Measurements from ENCODE around the gene NOP9.
A peak's percentile ranks its signal among the peaks of the same experiment; 100 is the strongest.
"Not testable (repeated sequence)": the region's sequence is repeated elsewhere in the genome, so short reads cannot be mapped to it uniquely, and the experiment has no call there.

NOP9 gene

DNA sequence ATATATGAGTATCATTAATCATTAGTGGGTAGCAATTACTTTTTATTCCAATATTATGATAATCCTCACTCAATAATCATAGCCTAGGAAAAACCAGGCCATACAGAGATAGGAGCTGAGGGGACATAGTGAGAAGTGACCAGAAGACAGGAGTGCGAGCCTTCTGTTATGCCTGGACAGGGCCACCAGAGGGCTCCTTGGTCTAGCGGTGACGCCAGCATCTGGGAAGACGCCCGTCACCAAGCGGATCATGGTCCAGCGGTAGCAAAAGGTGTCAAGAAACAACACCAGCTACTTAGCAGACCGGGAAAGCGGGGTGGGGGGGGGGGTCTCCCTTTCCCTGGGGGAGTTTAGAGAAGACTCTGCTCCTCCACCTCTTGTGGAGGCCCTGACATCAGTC, 28.3 kb downstream of the NOP9 start:
- not testable (repeated sequence) for H2AFZ ChIP-seq (ENCODE audit: low read length); H3K36me3 ChIP-seq (ENCODE audit: insufficient read depth, low read length); H3K9me2 ChIP-seq (ENCODE audit: low read depth, low read length); H3K4me3 ChIP-seq (ENCODE audit: low read depth, low read length, poor library complexity, severe bottlenecking); H3F3A ChIP-seq (ENCODE audit: insufficient read depth, low read length); H3K79me2 ChIP-seq (ENCODE audit: insufficient read depth, low read length); H3K9me3 ChIP-seq (ENCODE audit: low read length); H3K4me2 ChIP-seq (ENCODE audit: low read length); H4K20me1 ChIP-seq (ENCODE audit: insufficient read depth, low read length); H3K27ac ChIP-seq (ENCODE audit: low read depth, low read length, poor library complexity, severe bottlenecking); H3K9ac ChIP-seq (ENCODE audit: low read length)
- peaks cover 13% of the 10 kb centered on the region for H3K4me1 ChIP-seq (ENCODE audit: insufficient read depth, low read length, severe bottlenecking)
- H3K27me3 ChIP-seq (ENCODE audit: insufficient read depth, low read length) = peaks cover 10% of the 10 kb centered on the region; the same call in 1 of the 2 replicates
- TF ChIP-seq, protein P1, sequence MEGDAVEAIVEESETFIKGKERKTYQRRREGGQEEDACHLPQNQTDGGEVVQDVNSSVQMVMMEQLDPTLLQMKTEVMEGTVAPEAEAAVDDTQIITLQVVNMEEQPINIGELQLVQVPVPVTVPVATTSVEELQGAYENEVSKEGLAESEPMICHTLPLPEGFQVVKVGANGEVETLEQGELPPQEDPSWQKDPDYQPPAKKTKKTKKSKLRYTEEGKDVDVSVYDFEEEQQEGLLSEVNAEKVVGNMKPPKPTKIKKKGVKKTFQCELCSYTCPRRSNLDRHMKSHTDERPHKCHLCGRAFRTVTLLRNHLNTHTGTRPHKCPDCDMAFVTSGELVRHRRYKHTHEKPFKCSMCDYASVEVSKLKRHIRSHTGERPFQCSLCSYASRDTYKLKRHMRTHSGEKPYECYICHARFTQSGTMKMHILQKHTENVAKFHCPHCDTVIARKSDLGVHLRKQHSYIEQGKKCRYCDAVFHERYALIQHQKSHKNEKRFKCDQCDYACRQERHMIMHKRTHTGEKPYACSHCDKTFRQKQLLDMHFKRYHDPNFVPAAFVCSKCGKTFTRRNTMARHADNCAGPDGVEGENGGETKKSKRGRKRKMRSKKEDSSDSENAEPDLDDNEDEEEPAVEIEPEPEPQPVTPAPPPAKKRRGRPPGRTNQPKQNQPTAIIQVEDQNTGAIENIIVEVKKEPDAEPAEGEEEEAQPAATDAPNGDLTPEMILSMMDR (IDR thresholded peaks at IDR 0.05; ENCODE audit: low read length) = peak; percentile 31

DNA sequence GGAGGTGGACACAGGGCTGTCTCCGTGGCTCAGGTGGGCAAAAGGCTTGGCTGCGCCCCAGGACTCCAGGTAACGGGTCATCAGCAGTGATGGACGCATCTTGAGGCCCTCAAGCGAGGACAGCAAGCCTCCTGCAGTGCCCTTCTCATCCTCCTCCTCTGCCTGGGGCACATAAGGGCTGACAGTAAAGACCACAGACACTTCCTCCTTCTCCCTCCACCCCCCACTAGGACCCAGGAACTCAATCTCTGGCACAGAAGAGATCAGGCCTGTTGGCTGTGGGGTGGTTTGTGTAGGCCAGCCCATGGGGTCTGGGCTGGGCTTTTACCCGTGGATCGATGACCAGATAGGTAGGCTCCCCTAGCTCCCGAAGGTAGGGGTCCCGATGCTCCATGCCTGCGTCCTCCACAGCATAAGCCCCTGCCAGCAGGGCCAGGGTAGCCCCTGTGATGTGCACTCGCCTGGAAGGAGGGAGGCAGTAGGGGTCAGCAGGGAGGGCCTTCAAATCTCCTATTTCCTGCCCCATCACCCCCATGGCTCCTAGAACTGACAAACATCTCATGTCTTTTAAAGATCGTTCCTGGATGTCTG, 29.5 kb downstream of the NOP9 start:
- Histone ChIP-seq H3K4me3 (ENCODE audit: low read depth, low read length, poor library complexity, severe bottlenecking) (no peak overlapping the region), H3K79me2 (ENCODE audit: insufficient read depth, low read length) (no peaks in the 10 kb centered on the region), H3K4me1 (ENCODE audit: insufficient read depth, low read length, severe bottlenecking) (peaks cover 23% of the 10 kb centered on the region), H3K9me3 (ENCODE audit: low read length) (no peaks in the 10 kb centered on the region), H3K9me2 (ENCODE audit: low read depth, low read length) (no peaks in the 10 kb centered on the region), H3K9ac (ENCODE audit: low read length) (no peak overlapping the region), H4K20me1 (ENCODE audit: insufficient read depth, low read length) (no peaks in the 10 kb centered on the region), H2AFZ (ENCODE audit: low read length) (no peak overlapping the region), H3K27ac (ENCODE audit: low read depth, low read length, poor library complexity, severe bottlenecking) (no peak overlapping the region), H3K4me2 (ENCODE audit: low read length) (no peak overlapping the region), H3K27me3 (ENCODE audit: insufficient read depth, low read length) (0 out of 2 replicates have a peak, but pooled peaks cover 5% of the 10 kb centered on the region), H3K36me3 (ENCODE audit: insufficient read depth, low read length) (no peaks in the 10 kb centered on the region), H3F3A (ENCODE audit: insufficient read depth, low read length) (no peaks in the 10 kb centered on the region)
- TF ChIP-seq EZH2 (IDR thresholded peaks at IDR 0.05; ENCODE audit: borderline replicate concordance, low read length) = no peak
- TF ChIP-seq, protein P1 (IDR thresholded peaks at IDR 0.05; ENCODE audit: low read length) = no peak

DNA sequence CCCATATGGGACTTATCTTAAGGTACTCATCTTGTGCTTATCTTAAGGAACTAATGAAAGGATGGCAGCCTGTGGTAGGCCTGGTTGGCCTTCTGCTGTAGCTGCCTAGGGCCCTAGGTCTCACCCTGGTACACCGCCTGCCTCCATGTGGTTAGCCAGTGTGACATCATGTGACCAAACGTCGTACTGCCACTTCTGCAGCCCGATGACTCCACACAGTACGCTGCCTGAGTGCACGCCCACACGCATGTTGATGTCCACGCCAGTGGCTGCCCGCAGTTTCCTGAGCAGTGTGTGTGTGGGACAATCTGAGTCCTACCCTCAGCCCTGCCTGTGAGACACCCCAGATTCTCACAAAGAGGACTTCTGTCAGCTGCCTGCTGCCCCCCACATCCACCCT, 30.1 kb downstream of the NOP9 start:
- H3F3A ChIP-seq (ENCODE audit: insufficient read depth, low read length) = no peaks in the 10 kb centered on the region
- no peak overlapping the region for H3K9ac ChIP-seq (ENCODE audit: low read length)
- no peak for TF ChIP-seq EZH2 (IDR thresholded peaks at IDR 0.05; ENCODE audit: borderline replicate concordance, low read length)
- TF ChIP-seq, protein P1 (IDR thresholded peaks at IDR 0.05; ENCODE audit: low read length) = no peak
- H3K9me2 ChIP-seq (ENCODE audit: low read depth, low read length) = no peaks in the 10 kb centered on the region
- peaks cover 26% of the 10 kb centered on the region for H3K4me1 ChIP-seq (ENCODE audit: insufficient read depth, low read length, severe bottlenecking)
- no peak overlapping the region for H3K4me3 ChIP-seq (ENCODE audit: low read depth, low read length, poor library complexity, severe bottlenecking)
- no peaks in the 10 kb centered on the region for H3K79me2 ChIP-seq (ENCODE audit: insufficient read depth, low read length)
- no peak overlapping the region for H3K27ac ChIP-seq (ENCODE audit: low read depth, low read length, poor library complexity, severe bottlenecking)
- no peaks in the 10 kb centered on the region for H3K36me3 ChIP-seq (ENCODE audit: insufficient read depth, low read length)
- no peak overlapping the region for H3K4me2 ChIP-seq (ENCODE audit: low read length)
- 0 out of 2 replicates have a peak, but pooled peaks cover 5% of the 10 kb centered on the region for H3K27me3 ChIP-seq (ENCODE audit: insufficient read depth, low read length)
- H3K9me3 ChIP-seq (ENCODE audit: low read length) = no peaks in the 10 kb centered on the region
- no peaks in the 10 kb centered on the region for H4K20me1 ChIP-seq (ENCODE audit: insufficient read depth, low read length)
- H2AFZ ChIP-seq (ENCODE audit: low read length) = no peak overlapping the region
